ENCODE results near the gene ANKDD1A. TPM values are rescaled to one million over a fixed set of nuclear protein-coding genes. Genes with fewer than 3 reads are reported as not detected.

ANKDD1A gene
- total RNA-seq, 1 experiment from 2014 or later, result 6.1 TPM

DNA sequence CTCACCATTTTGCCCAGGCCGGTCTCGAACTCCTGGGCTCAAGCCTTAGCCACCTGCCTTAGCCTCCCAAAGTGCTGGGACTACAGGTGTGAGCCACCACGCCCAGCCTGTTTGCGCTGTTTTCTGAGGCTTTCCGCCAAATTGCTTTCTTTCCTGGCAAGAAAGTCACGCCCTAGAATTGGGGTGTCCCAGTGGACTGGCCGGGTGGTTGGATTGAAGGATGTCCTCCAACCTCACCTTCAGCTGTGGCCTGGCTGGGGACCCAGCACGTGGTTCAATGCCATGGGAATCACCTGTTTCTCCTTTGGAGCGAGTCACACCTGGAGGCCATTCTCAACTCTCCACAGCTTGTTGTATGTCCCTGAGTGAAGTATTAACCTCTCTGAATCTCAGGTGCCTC is 5.8 kb upstream of the ANKDD1A start:
- Mint-ChIP-seq H3K4me1 (peaks cover 20% of the 10 kb centered on the region), H3K27me3 (ENCODE audit: low read depth) (peaks cover 24% of the 10 kb centered on the region), H3K36me3 (peaks cover 25% of the 10 kb centered on the region), H3K27ac (no peak overlapping the region), H3K9me3 (peaks cover 27% of the 10 kb centered on the region), H3K4me3 (no peak overlapping the region)
- CTCF ChIA-PET, result interaction anchor here (0.8 to 2.4 kb wide), 15 partner anchors 10 to 178 kb away, joined by 3 to 12 read pairs (median 6); partner anchors contain the start of gene PLEKHO2
- no peak for ATAC-seq
- POLR2A ChIA-PET, result interaction anchor here (0.5 to 1.5 kb wide), 4 partner anchors 12 to 205 kb away, joined by 3 to 8 read pairs (median 4); no protein-coding TSS in a partner anchor
- 0 out of 2 replicates have a peak, but pooled peaks have one; percentile 15 for TF ChIP-seq HMGXB4 (CRISPR knock-in tag; IDR thresholded peaks at IDR 0.05)
- TF ChIP-seq FOXP1 (CRISPR knock-in tag; IDR thresholded peaks at IDR 0.05; ENCODE audit: borderline replicate concordance), result 0 out of 2 replicates have a peak, but pooled peaks have one; percentile 1
- TF ChIP-seq ZNF423 (CRISPR knock-in tag; IDR thresholded peaks at IDR 0.05), result no peak
- TF ChIP-seq, protein P1, sequence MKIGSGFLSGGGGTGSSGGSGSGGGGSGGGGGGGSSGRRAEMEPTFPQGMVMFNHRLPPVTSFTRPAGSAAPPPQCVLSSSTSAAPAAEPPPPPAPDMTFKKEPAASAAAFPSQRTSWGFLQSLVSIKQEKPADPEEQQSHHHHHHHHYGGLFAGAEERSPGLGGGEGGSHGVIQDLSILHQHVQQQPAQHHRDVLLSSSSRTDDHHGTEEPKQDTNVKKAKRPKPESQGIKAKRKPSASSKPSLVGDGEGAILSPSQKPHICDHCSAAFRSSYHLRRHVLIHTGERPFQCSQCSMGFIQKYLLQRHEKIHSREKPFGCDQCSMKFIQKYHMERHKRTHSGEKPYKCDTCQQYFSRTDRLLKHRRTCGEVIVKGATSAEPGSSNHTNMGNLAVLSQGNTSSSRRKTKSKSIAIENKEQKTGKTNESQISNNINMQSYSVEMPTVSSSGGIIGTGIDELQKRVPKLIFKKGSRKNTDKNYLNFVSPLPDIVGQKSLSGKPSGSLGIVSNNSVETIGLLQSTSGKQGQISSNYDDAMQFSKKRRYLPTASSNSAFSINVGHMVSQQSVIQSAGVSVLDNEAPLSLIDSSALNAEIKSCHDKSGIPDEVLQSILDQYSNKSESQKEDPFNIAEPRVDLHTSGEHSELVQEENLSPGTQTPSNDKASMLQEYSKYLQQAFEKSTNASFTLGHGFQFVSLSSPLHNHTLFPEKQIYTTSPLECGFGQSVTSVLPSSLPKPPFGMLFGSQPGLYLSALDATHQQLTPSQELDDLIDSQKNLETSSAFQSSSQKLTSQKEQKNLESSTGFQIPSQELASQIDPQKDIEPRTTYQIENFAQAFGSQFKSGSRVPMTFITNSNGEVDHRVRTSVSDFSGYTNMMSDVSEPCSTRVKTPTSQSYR (CRISPR knock-in tag; IDR thresholded peaks at IDR 0.05), result no peak
- TF ChIP-seq STAT6 (CRISPR knock-in tag; conservative IDR thresholded peaks at IDR 0.05; ENCODE audit: low read depth), result no peak
- DNase-seq (ENCODE audit: low spot score), result no peak

GRCh38 chr15:64906402-64906801 is 5.3 kb upstream of the ANKDD1A start:
- ChIA-PET POLR2A (no interaction called here), CTCF (interaction anchor here (0.8 to 2.4 kb wide), 7 partner anchors 10 to 174 kb away, joined by 3 to 10 read pairs (median 5); partner anchors contain the start of gene PLEKHO2)
- Mint-ChIP-seq H3K27ac (no peak overlapping the region), H3K4me3 (no peak overlapping the region), H3K9me3 (peaks cover 24% of the 10 kb centered on the region), H3K36me3 (peaks cover 23% of the 10 kb centered on the region), H3K4me1 (peaks cover 24% of the 10 kb centered on the region), H3K27me3 (ENCODE audit: low read depth) (peaks cover 26% of the 10 kb centered on the region)
- no peak for DNase-seq (ENCODE audit: low spot score)
- ATAC-seq, result no peak
- TF ChIP-seq STAT6 (CRISPR knock-in tag; conservative IDR thresholded peaks at IDR 0.05; ENCODE audit: low read depth), result no peak
- TF ChIP-seq HMGXB4 (CRISPR knock-in tag; IDR thresholded peaks at IDR 0.05), result 0 out of 2 replicates have a peak, but pooled peaks have one; percentile 4

GRCh38 chr15:64907991-64908390 is 3.7 kb upstream of the ANKDD1A start:
- ChIA-PET CTCF (interaction anchor here (0.7 to 1.8 kb wide), 3 partner anchors 13 to 180 kb away, joined by 3 to 5 read pairs (median 3); no protein-coding TSS in a partner anchor), POLR2A (no interaction called here)
- peaks cover 38% of the 10 kb centered on the region for H3K27me3 Mint-ChIP-seq (ENCODE audit: low read depth)
- H3K27ac Mint-ChIP-seq, result no peak overlapping the region
- H3K36me3 Mint-ChIP-seq, result peaks cover 17% of the 10 kb centered on the region
- peaks cover 34% of the 10 kb centered on the region for H3K4me1 Mint-ChIP-seq
- DNase-seq (ENCODE audit: low spot score) (no peak), ATAC-seq (no peak)
- H3K9me3 Mint-ChIP-seq, result peaks cover 19% of the 10 kb centered on the region
- H3K4me3 Mint-ChIP-seq, result no peak overlapping the region
- TF ChIP-seq PRRX2 (CRISPR knock-in tag; IDR thresholded peaks at IDR 0.05), result no peak
- TF ChIP-seq ZNF423 (CRISPR knock-in tag; IDR thresholded peaks at IDR 0.05), result no peak
- TF ChIP-seq NR2C2 (CRISPR knock-in tag; IDR thresholded peaks at IDR 0.05), result no peak
- TF ChIP-seq USF1 (CRISPR knock-in tag; IDR thresholded peaks at IDR 0.05), result no peak
- no peak for TF ChIP-seq STAT6 (CRISPR knock-in tag; conservative IDR thresholded peaks at IDR 0.05; ENCODE audit: low read depth)
- no peak for TF ChIP-seq SP1 (CRISPR knock-in tag; conservative IDR thresholded peaks at IDR 0.05)
- TF ChIP-seq ATF2 (CRISPR knock-in tag; IDR thresholded peaks at IDR 0.05; ENCODE audit: borderline replicate concordance, low read depth), result no peak
- TF ChIP-seq, protein P2, sequence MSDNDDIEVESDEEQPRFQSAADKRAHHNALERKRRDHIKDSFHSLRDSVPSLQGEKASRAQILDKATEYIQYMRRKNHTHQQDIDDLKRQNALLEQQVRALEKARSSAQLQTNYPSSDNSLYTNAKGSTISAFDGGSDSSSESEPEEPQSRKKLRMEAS (CRISPR knock-in tag; IDR thresholded peaks at IDR 0.05), result no peak

Data from WTC11 (cell line).